Kasumi-1 (cell line): ENCODE data around the gene GALNT9.

ENCODE experiments used
- DNase-seq, 2 experiments: peaks; one replicate each; lab custom pipeline; 2025; lab: John Stamatoyannopoulos, UW

The GALNT9 gene

DNA sequence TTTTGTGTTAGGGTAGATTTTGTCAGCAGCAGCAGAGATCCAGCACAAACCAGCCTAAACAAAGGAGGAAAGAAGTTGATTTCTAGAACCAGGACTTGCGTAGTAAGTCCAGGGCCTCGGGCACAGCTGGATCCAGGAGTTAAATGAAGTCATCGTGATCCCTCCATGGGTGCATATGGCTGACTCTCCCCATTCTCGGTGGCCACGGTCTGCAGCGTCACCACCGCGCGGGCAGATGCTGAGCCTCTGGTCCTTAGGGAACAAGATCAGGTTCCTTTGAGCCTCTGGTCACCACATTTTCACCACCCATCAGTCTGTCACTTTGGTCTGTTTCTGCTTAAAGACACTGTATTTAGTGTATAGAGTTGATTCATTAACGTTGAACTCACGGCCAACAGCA, 14.8 kb upstream of the GALNT9 start:
- no peak for DNase-seq

DNA sequence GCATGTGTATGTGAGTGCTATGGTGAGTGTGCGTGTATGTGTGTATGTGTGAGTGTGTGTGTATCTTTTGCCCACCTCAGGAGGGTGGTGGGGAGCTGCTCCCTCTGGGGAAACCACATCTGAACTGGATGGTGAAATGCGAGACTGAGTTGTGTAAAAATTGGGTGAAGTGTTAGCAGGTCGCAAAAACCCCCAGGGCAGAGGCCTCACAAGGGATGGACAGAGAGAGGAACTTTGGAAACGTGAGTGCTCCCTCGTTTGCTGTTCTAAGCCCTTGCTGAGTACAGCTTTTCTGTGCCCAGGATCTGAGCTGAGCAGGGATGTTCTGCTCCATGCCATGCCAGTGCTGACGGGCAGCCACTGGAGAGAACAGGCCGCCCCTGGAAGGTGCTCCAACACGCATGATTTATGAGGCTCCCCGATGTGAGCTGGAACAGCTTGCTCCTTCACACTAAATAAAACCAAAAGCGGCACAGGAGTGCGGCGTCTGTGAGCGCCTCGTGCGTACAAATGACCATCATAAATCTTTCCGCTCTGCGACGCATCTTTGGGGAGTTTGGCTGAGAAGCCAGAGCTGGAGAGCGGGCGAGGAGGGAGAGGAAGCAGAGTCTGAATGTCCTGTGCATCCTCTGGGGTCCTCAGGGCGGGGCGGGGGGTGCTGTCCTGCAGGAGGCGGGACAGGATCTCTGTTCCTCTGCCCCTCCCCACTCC, 14.1 kb upstream of the GALNT9 start:
- no peak for DNase-seq

DNA sequence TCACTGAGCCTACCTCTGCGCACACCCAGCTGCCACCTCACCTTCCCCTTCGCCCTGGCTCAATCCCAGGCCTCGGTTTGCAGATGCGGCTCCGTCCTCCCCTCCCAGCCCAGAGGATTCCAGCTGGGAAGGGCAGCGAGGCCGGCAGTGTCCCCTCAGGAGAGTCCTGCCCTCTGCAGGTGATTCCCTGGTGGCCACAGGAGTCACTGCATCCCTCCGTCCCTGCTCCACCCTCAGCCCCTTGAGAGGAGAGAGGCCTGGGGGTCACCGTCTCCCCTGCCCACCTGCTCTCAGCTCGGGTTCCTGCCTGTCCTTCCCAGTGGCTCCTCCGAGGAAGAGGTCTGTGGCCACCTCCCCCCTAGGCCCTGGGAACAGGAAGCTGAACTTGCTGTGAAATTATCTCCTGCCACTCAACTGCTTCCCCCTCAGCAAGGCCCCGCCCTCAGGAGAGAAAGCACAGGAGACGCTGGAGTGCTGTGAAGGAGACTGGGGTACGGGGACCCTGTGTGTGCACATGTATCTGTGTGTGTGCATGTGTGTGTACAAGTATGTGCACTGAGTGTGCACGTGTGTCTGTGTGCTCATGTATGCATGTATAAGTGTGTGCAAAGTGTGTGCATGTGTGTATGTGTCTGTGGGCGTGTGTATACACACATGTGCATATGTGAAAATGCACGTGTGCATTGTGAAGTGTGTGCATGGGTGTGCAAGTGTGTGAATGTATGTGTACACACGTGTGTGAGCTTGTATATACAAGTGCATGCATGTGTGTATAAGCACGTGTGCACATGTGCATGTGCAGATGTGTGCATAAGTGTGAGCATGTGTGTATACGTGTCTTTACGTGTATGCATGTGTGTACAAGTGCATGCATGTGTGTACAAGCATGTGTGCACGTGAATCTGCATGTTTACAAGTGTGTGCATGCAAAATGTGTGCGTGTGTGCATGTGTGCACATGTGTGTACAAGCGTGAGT, 13.2 kb upstream of the GALNT9 start:
- peak; percentile 57 to 77 for DNase-seq

DNA sequence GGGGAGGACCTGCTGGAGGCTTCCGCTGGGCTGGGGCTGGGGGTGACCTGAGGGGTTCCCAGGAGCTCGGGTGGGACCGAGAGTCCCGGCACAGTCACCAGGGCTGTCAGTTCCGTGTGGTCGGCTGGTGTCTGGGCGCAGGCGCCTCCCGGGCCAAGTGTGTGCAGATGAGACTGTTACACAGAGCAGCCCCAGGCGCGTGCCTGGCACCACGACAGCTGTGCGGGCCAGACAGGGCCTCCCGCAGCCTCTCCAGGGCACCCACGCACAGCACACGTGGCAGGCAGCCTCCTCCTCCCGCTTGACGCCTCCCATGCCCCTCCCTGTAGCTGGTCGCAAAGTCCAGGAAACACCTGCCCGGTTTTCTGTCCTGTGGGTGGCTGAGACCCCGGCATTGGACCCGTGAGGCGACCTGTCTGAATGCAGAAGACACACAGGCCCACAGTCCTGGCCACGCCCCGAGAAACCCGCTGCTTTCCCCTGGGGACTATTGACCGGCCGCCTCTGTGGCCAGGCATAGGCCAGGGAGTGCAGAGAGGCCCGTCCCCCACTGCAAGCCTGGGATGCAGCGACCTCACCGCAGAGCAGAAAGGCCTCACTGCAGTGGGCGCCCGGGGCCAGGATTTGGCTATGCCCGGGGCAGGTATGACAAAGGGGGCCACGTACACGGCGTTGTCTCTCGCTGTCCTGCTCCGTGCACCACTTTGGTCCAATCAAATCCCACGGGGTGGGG, 12.1 kb upstream of the GALNT9 start:
- no peak for DNase-seq

DNA sequence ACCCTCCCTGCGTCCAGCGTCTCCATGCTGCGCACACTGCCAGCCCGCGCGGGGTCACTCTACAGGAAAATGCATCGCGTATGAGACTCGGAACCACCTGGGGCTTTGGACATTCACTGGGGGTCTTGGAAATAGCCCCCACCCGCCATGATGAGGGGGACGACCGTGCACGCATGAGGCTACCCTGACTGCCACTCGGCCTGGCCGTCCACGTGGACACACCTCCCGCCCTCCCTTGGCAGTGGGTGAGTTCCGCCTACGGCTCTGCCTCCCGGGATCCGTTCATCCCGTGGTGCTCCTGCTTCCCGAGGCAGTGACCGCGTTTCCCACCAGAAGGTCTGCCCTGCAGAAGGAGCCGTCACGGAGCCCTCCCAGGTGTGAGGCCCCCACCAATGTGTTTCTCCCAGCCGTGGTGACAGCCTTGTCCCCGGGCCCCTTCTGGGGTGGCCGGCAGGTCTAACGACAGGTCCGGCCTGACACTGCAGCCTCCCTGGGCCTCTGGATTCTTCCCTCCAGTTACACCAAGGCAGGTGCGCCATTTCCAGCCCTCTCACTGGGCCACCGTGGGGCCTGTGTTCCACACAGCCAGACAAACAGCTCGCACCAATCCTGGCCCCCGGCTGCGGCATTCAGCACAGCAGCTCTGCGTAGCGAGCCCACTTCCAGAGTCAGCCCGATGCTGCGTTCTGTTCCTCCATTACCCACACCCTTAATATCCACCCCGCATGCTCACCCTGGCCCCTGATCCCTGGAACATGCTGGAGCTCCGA, 11.1 kb upstream of the GALNT9 start:
- no peak for DNase-seq

DNA sequence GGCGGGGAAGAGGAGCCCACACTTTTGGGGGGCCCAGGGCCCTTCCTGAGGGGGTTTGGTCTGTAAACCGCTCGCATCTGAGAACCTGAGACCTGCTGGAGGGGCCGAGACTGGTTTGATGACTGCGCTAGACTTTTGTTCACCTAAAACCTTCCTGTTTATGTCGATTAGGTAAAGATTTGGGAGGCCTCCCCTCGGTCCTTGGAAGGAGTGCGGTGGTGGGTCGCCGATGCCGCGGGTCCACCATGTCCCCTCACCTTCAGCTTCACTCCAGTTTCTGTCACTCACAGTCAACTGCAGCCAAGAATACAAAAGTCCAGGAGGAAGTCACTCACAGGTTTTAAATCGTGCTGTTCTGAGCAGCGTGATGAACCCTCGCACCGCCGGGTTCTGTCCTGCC, 10.5 kb upstream of the GALNT9 start:
- no peak for DNase-seq

DNA sequence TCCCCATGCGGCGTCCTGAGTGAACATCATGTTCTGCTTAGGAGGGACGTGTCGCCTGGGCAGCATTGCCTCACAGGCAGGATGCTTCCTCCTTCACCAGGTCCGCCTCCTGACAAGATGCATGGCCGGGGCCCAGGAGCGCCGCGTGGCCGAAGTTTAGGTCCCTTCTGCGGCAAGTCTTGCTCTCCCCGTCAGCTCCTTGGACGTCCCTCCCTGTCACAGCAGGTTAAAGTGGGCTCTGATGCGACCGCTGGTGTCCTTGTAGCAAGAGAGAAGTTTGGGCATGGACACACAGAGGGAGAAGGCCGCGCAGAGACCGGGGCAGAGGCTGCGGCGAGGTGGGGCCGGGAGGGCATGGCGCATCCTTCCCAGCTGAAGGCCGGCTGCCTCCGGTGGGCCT, 9.4 kb upstream of the GALNT9 start:
- DNase-seq: no peak

DNA sequence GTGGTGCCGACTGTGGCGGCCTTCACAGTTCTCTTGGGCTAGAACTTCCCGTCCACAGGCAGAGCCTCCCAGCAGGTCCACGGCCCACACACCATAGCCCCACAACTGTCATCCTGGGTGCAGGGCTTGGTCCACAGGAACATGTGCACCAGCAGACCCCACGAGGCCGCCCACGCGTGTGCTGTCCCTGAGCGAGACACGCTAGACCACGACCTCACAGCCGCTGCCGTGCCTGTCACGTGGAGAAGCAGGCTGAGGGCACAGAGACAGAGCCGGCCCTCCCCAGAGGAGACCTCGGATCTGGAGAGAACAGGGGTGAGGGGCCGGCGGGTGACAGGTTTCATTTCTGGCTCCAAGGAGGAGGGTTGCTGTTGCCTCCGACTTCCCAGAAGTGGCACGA, 8.9 kb upstream of the GALNT9 start:
- no peak for DNase-seq

DNA sequence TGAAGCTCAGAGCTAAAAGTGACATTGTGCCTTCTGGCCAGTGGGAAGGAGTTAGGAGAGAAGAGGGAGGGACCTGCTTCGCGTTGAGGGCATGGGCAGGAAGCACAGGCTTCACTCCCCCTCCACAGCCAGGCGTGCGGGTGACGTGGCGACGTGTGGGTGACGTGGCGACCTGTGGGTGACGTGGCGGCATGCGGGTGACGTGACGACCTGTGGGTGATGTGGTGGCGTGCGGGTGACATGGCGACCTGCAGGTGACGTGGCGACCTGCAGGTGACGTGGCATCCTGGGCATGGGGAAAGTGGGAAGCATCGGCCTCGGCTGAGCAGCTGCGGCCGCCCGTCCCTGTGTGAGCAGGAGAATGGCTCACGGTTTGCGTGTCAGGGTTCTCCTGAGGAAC, 8.2 kb upstream of the GALNT9 start:
- no peak for DNase-seq

DNA sequence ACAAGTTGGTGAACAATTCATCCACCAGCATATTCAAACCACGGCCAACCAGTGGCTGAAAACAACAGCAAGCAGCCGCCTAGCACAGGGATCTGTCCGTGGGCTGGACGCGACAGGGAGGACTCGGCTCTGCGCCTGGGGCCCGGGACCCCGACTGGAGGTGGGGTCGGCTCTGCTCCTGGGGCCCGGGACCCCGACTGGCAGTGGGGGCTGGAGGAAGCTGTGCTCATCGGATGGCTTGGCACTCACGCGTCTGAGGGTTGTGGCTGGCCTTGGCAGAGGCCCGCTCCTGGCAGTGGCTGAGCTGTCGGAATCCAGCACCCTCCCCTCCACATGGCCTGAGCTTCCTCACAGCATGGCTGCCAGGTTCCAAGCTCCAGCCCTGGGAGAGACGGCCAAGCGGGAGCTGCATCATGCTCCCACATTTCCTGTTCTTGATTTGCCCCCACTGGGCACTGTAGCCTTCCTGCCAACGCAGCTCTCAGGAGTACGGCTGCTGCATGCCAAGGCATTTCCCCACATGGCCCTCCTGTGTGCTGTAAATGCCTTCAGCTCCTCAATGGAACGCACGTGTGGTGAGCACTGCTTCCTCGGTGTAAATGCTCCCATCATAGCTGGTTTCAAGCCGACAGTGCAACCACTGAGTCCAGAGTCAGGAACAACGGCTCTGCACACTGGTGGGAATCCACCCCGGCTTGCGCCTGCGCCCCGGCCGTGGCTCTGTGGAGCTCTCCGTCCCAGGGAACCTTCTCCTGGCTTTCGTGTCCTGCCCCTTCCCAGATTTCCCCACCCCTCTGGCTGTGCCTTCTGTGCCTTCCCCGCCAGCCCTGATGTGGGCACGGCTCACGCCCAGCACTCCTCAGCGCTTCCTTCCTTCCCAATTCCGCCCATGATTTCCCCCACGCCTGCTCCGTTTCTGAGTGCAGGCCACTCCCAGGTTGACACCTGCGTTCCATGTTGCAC, 7.3 kb upstream of the GALNT9 start:
- DNase-seq: no peak

DNA sequence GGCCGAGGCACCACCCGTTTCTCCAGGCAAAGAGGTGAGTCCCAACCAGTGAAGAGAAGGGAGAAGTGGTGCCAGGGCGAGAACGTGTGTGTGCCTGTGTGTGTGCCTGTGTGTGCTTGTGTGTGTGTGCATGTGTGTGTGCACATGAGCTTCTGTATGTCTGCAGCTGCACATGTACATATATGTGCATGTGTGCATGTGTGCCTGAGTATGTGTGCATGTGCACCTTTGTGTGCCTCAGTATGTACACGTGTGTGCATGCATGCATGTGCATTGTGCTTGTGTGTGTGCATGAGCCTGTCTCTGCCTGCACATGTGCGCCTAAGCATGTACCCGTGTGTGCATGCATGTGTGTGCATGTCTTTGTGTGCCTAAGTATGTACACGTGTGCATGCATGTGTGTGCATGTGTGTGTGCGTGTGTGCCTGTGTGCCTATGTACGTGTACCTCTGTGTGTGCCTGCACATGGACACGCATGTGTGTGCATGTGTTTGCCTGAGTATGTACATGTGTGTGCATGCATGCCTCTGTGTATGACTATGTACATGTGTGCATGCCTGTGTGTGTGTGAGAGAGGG, 5.9 kb upstream of the GALNT9 start:
- DNase-seq: no peak

DNA sequence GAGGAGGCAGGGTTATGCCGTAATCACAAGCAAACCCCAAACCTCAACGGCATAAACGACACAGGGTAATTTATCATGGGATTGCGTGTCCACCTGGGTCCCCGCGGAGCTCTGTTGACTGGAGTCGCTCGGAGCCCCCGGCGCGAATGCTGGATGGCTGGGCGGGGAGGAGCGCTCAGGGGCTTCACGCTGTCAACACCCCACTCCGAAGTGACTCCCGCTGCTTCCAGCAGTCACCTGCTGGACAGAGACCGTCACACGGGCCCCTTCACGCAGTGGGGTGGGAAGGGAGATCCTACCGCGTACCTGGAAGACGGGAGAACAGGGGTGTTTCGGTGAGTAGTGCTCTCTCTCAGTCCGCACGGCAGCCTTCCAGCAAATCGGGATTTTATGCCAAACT, 4.4 kb upstream of the GALNT9 start:
- DNase-seq: no peak

DNA sequence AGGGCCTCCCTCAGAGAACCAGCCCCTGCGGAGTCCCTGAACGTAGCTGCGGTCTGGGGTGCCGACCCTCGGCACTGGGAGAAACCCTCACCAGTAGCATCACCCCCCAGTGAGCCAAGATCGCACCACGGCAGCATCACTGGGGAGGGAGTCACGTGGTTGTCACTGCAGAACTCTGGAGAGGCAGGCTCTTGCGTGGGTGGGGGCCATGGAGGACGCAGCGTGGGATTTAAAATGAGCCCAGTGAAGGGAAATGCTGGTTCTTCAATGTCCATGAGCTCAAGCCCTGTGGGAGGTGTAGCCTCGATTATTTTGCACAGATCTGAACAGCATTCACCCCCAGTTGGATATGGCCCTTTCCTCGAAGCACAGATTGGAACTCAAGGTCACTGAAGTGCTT, 3.9 kb upstream of the GALNT9 start:
- DNase-seq: no peak

DNA sequence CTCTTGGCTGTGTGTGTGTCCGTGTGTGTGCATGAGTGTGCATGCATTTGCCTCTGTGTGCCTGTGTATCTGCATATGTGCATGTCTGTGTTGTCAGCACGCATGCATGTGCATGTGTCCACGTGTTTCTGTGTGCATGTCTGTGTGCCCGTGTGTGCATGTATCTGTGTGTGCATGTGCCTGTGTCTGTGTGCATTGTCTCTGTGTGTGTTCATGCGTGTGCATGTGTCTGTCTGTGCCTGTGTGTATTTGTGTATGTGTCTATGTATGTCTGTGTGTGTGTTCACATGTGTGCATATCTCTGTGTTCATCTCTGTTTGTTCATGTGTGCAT, 1.1 kb upstream of the GALNT9 start:
- DNase-seq: no peak

DNA sequence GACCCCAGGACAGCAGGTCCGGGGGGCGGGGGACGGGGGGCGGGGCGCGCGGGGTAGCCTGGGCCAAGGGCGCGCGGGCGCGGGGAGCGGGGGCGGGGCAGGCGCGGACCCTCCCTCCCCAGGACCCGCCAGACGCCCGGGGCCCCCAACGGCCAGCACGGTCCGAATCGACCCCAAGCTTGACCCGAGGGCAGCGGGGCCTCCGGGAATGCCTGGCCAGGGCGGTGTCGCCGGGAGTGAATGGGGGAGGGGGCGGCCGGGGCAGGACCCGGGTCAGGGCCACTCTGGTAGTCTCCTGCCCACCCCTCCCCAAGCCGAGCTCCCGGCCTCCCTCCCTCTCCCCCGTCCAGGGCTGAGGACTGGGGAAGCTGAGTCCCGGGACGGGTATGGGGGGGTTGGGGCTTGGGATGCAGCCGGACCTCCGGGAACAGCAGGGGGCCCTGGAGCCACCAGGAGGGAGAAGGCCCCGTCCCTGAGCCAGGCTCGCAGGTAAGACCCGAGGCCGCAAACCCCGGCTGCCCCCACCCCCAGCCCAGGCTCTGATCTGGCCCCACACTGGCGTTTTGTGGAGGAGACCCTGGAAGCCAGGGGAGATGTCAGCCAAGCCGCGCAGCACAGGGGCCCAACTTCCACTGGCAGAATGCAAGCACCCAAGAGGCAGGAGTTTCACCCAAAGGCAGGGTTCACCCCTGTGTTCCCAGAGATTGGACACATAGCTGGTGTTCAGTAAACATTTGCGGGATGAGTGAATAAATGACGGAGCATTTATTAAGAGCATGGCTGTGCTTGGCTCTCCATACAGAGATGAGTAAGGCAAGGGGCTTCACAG, 545 bp upstream of the GALNT9 start:
- DNase-seq: no peak

DNA sequence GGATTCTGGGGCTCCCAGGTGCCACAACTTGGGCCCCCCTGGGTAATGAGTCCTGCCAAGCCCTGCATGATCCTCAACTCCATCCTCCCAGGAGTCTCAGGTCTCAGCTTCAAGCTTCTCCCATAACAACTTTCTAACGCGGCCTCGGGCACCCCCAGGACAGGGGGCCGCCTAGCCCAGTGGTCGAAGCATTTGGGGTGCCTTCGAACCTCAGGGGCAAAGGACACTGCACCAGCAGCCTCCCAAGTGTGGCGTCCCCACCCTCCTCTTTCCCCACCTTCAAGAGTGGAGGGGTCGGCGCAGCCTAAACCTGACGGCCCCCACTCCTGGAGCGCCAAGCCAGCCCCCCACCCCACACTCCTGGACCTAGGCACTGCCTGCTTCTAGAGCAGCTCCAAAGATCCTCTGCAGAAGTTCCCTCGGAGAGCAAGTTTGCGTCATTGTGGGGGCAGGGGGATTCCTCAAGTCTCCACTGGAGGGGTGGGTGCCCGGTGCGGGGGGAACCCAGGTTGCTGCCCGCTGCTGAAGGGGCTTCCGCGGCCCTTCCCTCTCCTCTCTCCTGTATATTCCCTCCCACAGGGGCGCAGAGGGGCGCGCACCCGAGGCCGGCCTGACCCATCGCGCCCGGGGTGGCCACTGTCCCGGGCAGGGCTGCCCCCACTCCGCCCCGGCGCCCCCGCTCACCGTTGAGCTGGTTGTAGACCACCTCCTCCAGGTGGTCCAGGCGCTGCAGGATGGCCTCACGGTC, 933 bp downstream of the GALNT9 start:
- DNase-seq: no peak

DNA sequence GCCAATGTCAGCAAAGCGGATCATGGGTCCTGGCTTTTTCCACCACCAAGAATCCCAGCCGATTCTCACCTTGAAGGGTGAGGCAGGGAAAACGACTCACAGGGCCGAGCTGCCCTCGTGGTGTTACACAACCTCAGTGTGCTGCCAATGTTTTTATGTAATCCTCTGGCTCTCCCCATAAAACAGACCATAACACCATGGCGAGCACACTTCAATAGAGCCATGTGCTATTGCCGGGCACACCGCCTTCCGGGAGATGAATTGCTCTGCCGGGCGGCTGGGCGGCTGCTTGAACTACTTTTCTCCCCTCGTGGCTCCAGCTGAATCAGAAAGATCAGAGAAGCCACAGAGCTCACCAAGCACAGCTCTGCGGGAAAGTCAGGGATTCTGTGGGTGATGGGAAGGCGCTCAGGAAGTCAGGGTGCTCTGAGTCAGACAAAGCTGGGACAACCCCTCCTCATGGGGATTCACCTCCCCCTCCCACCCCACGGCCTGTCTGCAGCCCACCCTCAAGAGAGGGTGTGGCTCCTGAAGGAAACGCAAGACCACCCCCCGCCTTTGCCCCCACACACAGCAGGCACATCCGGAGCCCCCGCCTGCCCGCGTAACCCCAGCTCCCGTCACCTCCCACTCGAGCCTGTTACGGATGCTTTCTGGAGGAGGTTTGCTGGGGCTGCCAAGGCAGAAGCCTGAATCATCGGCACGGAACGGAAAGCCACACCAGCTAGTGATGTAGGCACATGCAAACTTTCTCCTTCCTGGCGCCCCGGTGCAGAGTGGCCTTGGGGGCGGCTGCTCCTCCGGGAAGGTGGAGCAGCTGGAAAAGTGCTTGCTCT, 1.8 kb downstream of the GALNT9 start:
- peak; percentile 92 to 93 for DNase-seq

DNA sequence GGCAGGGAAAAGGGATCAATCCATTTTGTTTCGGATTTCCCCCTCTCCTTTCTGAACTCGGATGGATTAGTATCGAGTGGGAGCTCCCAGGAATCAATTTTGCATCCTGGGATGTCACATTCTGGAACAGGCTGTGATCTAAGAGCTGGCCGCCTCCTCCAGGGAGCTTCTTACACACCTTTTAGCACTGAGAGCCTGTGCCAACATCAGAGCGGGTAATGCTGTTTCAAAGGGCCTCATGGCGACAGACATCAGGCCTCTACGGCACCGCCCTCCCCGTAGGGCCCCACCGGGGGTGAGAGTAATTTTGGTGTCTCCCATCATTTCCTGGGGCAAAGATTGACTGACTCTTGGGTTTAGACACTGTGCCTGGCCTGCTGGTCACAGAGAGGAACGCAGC, 2.7 kb downstream of the GALNT9 start:
- no peak for DNase-seq
